H4 (cell line): ENCODE results near the gene CCDC154. TPM values are rescaled to one million over a fixed set of nuclear protein-coding genes. Genes with fewer than 3 reads are reported as not detected.
"Not testable (repeated sequence)": the region's sequence is repeated elsewhere in the genome, so short reads cannot be mapped to it uniquely, and the experiment has no call there.

Experiments used
- DNase-seq: peaks from one replicate; pipeline ENCODE4 v3.0.0-alpha.2; 2015; ENCODE audit warnings: low spot score
- total RNA-seq: library from RNA; depleted of rRNA; stranded (reverse); fragments of >200 nt; shearing (Covaris generic); gene quantifications from 2 replicates; pipeline ENCODE4 v1.2.3, GENCODE V29; 2014

Gene CCDC154
- total RNA-seq, 1 experiment from 2014 or later = not detected

DNA sequence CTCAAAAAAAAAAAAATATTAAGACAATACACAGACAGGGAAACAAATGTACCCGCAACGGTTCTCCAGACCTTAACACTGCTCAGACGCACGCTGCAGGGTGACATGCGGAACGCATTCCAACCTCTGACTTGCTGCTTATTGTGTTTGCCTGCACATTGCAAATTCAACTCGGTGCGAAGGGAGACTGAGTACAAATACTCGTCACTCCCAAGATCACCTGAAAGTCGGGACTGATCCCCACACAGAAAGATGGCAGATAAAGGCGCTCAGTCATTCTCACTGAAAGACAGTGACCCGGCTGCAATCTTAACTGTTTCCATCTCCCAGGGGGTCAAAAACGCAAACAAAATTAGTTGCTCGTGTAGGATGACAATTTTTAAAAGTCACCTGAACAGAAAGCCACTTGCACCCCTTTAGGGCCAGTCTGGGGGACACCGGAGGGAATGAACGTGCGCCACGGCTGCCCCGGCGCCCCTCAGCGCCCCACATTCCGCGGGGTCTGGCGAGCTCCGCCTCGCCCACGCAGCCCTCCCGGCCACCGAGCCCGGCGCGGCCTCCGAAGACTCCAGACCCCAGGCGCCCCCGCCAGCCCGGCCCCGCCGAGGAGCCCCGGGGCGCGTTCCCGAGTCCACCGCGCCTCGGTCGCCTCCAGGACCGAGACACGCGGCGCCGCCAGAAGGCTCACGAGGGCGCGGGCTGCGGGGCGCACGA lies 29.9 kb upstream of the CCDC154 start:
- no peak for DNase-seq

DNA sequence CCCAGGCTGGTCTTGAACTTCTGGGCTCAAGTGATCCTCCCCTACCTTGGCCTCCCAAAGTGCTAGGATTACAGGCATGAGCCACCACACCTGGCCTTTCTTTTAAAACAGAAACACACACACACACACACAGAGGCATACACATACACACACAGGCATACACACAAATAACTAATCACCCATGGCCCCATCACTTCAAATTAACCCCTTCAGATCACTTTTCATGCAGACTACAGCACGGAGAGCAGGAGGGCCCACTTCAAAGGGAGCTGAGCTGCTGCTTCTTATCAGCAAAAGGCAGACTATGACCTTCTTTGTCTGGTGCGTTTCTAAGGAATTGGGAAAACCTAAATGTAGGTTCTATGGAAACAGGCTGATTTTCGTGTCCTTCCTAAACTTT lies 28.6 kb upstream of the CCDC154 start:
- DNase-seq = no peak

DNA sequence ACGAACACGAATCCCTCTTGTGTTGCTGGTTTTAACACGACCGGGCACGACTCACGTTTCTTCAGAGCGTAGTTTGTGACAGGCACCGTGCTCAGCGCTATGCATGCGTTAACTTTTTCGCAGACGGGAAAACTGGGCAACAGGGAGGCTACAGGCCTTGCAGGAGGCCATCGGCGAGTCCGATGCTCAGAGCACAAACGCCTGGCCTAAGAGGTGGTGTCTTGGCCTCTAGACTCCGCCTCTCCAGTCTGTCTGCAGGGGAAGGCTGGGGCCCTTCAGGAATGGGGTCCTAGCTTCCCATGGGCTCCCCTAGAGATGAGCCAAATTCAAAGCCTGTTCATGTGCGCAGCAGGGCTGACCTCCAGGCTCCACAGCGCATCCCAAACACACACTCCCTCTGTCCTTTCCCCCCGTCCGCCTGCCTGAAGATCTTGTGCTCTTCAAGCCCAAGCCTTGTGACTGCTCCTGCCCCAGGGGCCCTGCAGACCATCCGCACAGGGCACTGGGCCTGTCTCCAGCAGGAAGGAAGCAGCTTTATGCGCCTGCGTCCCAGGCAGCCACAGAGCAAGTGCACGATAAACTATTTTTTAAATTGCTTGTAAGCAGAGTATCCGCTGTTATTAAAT lies 27.3 kb upstream of the CCDC154 start:
- no peak for DNase-seq

- DNase-seq = no peak
These were observed 26.3 kb upstream of the CCDC154 start for GRCh38 chr16:1470481-1471251.

GRCh38 chr16:1469693-1470201 lies 25.4 kb upstream of the CCDC154 start:
- no peak for DNase-seq

GRCh38 chr16:1469141-1469540 lies 24.8 kb upstream of the CCDC154 start:
- not testable (repeated sequence) for DNase-seq

DNA sequence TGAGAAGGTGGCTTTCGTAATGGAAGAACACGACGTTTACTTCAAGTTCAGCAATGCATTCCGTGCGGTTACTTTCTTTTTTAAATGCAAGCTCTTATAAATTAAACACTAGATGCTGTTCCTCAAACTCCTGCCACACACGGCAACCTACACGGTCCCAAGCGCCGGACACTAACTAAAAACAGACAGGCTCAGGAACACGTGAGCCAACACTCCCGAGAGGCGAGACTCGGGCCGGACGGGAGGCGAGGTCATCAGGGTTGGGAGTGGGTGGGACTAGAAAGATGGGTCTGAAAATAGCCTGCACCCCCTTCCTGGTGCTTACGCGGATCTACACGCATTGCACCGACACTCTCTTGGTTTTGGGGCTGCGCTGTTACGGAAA lies 24.1 kb upstream of the CCDC154 start:
- DNase-seq = no peak

DNA sequence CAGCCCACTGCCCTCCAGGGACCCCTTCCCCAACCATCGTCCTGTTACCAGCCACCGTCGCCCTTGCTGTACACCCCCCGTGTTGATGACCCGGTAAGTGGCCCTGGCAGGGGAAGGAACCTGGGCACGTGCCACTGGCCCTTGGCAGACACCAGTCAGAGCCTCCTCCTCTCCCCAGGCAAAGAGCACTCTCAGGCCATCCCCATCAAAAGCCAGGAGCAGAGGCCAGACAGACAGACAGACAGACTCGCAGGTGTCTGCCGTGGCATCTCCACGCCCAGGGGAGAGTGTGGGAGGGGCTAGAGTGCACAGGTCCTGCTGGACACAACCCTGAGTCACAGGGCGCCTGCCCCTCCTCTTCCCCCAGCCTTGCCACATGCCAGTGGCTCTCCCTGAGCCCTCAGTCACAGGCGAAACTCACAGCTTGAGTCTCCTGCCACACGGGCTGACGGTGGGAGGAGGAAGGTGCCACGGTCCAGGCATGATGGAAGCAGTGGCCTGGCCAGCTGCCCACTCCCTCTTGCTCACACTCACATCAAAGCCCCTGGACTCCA lies 22.7 kb upstream of the CCDC154 start:
- no peak for DNase-seq

- no peak for DNase-seq
These were observed 21.7 kb upstream of the CCDC154 start for GRCh38 chr16:1466054-1466453.

GRCh38 chr16:1465567-1465915 lies 21.2 kb upstream of the CCDC154 start:
- no peak for DNase-seq

- DNase-seq = no peak
These were observed 20.7 kb upstream of the CCDC154 start for GRCh38 chr16:1464894-1465566.

- DNase-seq = no peak
These were observed 20.0 kb upstream of the CCDC154 start for GRCh38 chr16:1464196-1464893.

DNA sequence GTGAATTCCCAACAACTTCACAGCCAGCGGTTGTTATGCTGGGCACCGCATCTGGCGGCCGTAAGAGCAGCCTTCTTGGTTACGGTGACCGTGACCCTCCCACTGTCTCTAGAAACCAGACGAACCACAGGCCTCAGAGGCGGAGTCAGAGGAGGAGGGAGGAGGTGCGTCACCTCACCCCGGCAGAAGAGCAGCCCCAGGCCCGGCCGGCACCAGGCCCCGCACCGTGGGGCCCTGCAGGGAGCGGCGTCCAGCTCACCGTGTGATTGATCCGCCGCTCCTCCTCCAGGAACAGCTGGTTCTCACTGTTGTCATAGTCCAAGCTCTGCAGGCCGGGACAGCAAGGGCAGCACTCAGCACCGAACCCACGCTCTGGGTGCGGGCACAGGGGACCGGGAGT lies 16.8 kb upstream of the CCDC154 start:
- no peak for DNase-seq

DNA sequence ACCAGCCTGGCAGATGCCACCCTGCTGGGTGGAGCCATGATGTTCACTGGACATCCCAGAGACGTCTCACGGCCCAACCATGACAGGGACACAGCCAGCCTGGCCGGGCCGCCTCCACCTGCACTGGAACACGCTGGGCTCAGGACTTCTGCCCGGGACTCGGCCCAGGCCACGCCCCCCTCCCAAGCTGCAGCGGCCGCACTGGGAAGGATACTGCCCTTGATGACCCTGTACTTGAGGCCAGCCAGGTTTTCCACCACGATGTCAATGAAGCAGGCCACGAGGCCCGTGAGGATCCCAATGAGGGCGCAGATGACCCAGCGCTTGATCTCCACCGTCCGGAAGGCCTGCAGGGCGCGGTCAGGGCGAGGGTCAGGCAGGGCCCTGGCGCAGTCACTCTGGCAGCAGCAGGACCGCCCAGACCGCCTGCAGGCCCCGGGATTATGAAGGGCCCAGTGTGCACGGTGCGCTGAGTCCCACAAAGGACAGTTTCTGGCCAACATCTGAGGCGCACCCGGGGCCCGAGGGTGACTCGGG lies 16.3 kb upstream of the CCDC154 start:
- no peak for DNase-seq

GRCh38 chr16:1459967-1460366 lies 15.6 kb upstream of the CCDC154 start:
- no peak for DNase-seq

- DNase-seq = no peak
These were observed 14.6 kb upstream of the CCDC154 start for GRCh38 chr16:1458977-1459341.

DNA sequence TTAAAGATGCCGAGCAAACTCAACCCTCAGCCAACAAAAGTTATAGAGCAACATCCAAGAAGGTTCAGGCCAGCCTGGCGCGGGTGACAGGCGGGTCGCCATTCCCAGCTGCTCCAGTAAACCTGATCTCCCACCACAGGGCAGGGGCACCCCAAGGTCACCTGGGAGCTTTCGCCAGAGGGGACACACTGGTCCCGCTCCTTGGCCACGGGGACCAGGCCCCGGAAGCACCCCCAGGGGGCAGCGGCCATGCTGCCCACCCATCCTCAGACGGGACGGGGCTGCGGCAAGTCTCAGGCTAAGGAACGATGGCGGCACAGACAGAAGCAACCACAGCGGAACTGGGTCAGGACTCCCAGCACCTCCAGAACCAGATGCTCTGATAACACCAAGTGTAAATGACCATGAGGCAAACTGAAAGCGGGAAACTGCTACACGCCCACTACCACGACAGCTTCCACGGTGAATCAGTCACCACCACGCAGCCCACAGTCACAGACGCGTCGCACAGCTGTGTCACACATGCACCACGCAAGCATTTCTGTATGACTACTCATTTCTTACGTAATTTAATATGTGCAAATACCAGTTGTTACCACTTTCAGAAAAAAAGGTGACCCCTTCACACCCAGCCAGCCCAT lies 14.1 kb upstream of the CCDC154 start:
- no peak for DNase-seq

DNA sequence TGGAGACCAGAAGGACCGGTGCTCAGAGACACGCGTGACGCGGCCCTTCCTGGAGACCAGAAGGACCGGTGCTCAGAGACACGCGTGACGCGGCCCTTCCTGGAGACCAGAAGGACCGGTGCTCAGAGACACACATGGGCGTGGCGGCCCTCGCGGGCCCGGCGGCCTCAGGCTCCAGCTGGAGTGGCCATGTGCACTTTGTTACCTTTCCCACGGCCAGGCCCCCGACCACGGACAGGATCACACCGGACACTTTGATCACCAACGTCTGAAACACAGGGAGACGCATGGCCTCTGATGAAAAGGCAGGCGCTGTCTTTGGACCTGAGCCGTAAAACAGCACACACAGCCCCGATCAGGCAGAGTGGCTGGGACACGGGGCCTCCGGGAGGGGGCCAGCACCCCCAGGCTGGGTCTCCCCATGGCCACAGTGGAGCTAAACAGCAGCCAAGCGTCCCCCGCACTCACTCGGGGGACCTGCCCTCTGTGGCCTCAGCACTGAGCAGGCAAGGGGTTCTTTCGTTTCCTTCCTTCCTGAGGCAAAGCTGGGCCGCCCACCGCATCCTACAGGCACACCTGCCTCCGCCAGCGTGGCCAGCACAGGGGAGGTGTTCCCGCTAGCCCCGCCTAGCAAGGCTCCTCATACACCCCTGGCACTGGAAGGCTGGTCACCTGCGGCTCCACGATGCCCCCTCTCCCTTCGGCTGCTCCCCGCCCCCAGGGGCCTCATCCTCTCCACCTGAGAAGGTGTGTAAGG lies 13.3 kb upstream of the CCDC154 start:
- no peak for DNase-seq

DNA sequence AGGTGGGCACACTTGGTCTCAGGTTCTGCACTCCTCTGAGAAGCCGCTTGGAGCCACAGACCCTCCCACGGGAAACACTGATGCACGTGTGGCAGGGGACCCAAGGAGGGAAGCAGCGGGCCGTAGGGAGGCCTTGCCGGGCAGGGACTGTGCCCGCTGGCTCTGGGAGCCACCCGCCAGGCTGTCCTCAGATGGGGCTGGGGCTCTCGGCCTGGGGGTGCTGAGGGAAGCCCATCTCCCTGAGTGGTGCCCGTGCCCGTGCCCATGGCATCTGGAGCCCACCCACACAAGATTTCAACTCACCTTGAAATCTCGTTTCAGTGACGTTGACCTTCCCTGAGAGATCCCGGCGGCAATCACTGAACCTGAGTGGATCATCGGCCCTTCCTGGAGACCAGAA lies 12.6 kb upstream of the CCDC154 start:
- DNase-seq = no peak
